Vagina (tissue), 2 donors: Measurements from ENCODE around the gene SERINC5. TPM values are rescaled to one million over a fixed set of nuclear protein-coding genes. Genes with fewer than 3 reads are reported as not detected.

Source experiments
- DNase-seq, 2 donors: peaks; one replicate each; pipeline ENCODE4 v3.0.0-alpha.2; 2017; ENCODE audit errors: extremely low spot score in 2 of 2
- H3K27ac ChIP-seq: fragments of 200-600 bp; sonication (generic); one replicate; pipeline ENCODE4 v1.5.1; 2019
- H3K27me3 ChIP-seq: fragments of 200-600 bp; sonication (generic); one replicate; pipeline ENCODE4 v1.5.1; 2019
- H3K36me3 ChIP-seq, 2 donors: fragments of 200-600 bp; sonication (generic); one replicate each; pipeline ENCODE4 v1.5.1; 2017 to 2019
- H3K4me1 ChIP-seq: fragments of 200-600 bp; sonication (generic); one replicate; pipeline ENCODE4 v1.5.1; 2019
- H3K4me3 ChIP-seq, 2 donors: fragments of 200-600 bp; sonication (generic); 1 replicate in 1 of 2; 2 replicates in 1 of 2; pipeline ENCODE4 v1.5.1; 2016 to 2019
- H3K9me3 ChIP-seq: fragments of 200-600 bp; sonication (generic); one replicate; pipeline ENCODE4 v1.5.1; 2019
- CTCF ChIP-seq, 3 experiments: fragments of 450-650 bp in 2 of 3; fragments of 200-600 bp in 1 of 3; sonication (generic) in 1 of 3; IDR thresholded peaks; one replicate each; pipeline ENCODE4 v1.5.1; 2017 to 2019; ENCODE audit warnings: antibody characterized with exemption in 3 of 3, mild to moderate bottlenecking in 2 of 3, moderate library complexity in 2 of 3
- POLR2A ChIP-seq, 2 donors: fragments of 450-650 bp; IDR thresholded peaks; one replicate each; pipeline ENCODE4 v1.6.1; 2017; ENCODE audit warnings: antibody characterized with exemption in 2 of 2, mild to moderate bottlenecking in 2 of 2, moderate library complexity in 2 of 2
- POLR2AphosphoS5 ChIP-seq, 2 donors: sonication (generic); formaldehyde crosslinking; IDR thresholded peaks; one replicate each; pipeline ENCODE4 v1.9.0; 2017; ENCODE audit warnings: antibody characterized with exemption in 2 of 2, mild to moderate bottlenecking in 2 of 2, low read depth in 1 of 2; ENCODE audit not compliant: insufficient read depth in 1 of 2
- intact Hi-C: fragments of 100-400 bp; cut with DNase I; formaldehyde crosslinking; loops from one replicate; pipeline ENCODE4 v1.15.1; 2023
- total RNA-seq: library from RNA; depleted of rRNA; stranded (reverse); fragments of >200 nt; gene quantifications from one replicate; pipeline ENCODE4 v1.2.3, GENCODE V29; 2016

SERINC5 gene
- total RNA-seq, 1 donor from 2014 or later = 35.6 TPM

DNA sequence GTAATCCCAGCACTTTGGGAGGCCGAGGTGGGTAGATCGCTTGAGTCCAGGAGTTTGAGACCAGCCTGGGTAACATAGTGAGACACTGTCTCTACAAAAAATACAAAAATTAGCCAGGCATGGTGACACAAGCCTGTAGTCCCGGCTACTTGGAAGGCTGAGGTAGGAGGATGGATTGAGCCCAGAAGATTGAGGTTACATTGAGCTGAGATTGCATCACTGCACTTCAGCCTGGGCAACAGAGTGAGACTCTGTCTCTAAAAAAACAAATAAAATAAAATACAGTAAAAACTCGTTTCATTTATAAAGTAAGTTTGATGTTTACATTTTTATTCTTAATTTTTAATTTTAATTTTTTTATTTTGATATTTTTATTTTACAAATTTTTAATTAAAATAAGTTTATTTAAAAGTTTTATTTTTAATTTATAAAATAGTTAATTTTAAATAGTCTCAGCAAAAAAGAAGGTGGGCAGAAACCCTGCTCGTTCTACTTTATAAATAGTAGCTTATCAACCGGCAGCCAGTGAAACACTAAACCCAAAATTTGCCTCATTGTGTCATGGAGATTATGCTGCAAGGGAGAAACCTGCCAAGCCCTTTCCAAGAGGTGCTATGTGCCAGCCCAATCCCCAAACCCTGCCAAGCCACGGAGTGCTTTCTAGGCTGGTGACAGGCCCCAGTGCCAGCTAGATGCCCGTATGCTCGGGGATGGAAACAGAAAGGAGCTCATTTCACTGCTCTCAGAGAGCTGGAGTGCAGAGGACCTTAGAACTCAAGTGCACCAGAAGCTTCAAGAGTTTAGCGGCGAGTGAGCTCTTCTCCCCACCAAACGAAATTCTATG is 38.9 kb downstream of the SERINC5 start:
- Histone ChIP-seq H3K27ac (no peak overlapping the region), H3K4me3 (no peak overlapping the region), H3K36me3 (no peaks in the 10 kb centered on the region), H3K27me3 (no peaks in the 10 kb centered on the region), H3K4me1 (peaks cover 40% of the 10 kb centered on the region), H3K9me3 (no peaks in the 10 kb centered on the region)
- no peak for TF ChIP-seq POLR2AphosphoS5 (IDR thresholded peaks at IDR 0.05; ENCODE audit: insufficient read depth in 1 of 2, low read depth in 1 of 2)
- TF ChIP-seq CTCF (IDR thresholded peaks at IDR 0.05) = no peak
- no peak for TF ChIP-seq POLR2A (IDR thresholded peaks at IDR 0.05)
- no peak for DNase-seq
- intact Hi-C loops = no loop called here

DNA sequence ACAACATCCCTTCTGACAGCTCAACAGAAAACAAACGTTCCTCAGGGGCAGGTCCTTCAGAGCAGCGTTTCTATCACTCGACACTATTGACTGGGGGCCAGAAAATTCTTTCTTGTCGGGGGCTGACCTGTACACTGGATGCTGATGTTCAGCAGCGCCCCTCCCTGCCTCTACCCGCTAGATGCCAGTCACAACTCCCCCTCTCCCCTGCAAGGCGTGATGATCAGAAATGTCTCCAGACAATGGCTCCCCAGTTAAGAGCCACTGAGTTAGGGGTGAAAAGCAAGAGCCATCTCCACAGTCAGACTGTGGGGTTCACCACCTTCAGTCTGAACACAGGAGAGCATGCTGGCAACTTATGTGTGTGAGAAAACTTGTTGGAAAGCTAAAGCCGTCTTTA is 39.8 kb downstream of the SERINC5 start:
- Histone ChIP-seq H3K9me3 (no peaks in the 10 kb centered on the region), H3K36me3 (no peaks in the 10 kb centered on the region), H3K27me3 (no peaks in the 10 kb centered on the region), H3K4me1 (peaks cover 40% of the 10 kb centered on the region), H3K4me3 (no peak overlapping the region), H3K27ac (no peak overlapping the region)
- no peak for DNase-seq
- TF ChIP-seq POLR2AphosphoS5 (IDR thresholded peaks at IDR 0.05; ENCODE audit: insufficient read depth in 1 of 2, low read depth in 1 of 2) (no peak), POLR2A (IDR thresholded peaks at IDR 0.05) (no peak), CTCF (IDR thresholded peaks at IDR 0.05) (no peak)
- intact Hi-C loops = no loop called here

GRCh38 chr5:80215523-80215922 is 40.3 kb downstream of the SERINC5 start:
- no peak for DNase-seq
- H3K36me3 ChIP-seq = no peaks in the 10 kb centered on the region
- H3K9me3 ChIP-seq = no peaks in the 10 kb centered on the region
- H3K27ac ChIP-seq = no peak overlapping the region
- no peaks in the 10 kb centered on the region for H3K27me3 ChIP-seq
- TF ChIP-seq POLR2A (IDR thresholded peaks at IDR 0.05) (no peak), CTCF (IDR thresholded peaks at IDR 0.05) (no peak)
- H3K4me1 ChIP-seq = peaks cover 40% of the 10 kb centered on the region
- H3K4me3 ChIP-seq = no peak overlapping the region
- intact Hi-C loops = no loop called here

GRCh38 chr5:80213466-80213865 is 42.4 kb downstream of the SERINC5 start:
- H3K4me1 ChIP-seq = peaks cover 29% of the 10 kb centered on the region

More at GRCh38 chr5:80213466-80213865, 42.4 kb downstream of the SERINC5 start:
- no peak for DNase-seq
- intact Hi-C loops = no loop called here
- no peak for TF ChIP-seq POLR2AphosphoS5 (IDR thresholded peaks at IDR 0.05; ENCODE audit: insufficient read depth in 1 of 2, low read depth in 1 of 2)
- TF ChIP-seq CTCF (IDR thresholded peaks at IDR 0.05) = no peak
- no peak for TF ChIP-seq POLR2A (IDR thresholded peaks at IDR 0.05)
- H3K27ac ChIP-seq = no peak overlapping the region
- no peak overlapping the region for H3K4me3 ChIP-seq
- H3K36me3 ChIP-seq = no peaks in the 10 kb centered on the region
- no peaks in the 10 kb centered on the region for H3K27me3 ChIP-seq
- no peaks in the 10 kb centered on the region for H3K9me3 ChIP-seq
